A204.1 (cell line): ENCODE results near the gene AAK1.

ENCODE experiments used
- FAIRE-seq: peaks from 2 replicates; lab custom pipeline; 2012; peaks lifted over from hg19 to GRCh38; lab: Jason Lieb, UNC

AAK1 gene

DNA sequence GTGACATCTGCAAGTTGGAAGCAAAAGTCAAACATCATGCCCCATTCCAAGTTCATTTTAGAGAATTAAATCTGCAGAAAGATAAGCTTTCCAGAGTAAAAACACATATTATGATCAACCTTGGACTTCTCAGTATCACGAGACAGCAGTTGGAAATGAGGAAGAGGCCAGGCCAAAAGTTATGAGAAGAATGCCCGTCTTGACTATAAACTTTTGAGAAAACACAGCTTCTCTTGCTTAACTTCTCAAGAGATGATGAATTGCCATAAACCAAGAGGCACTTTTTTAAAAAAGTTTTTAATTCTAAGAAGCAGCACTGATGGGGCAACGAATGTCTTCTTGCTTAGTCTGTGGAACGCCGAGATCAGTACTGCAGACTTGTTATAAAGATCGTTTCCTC is 153.7 kb downstream of the AAK1 start:
- no peak for FAIRE-seq

DNA sequence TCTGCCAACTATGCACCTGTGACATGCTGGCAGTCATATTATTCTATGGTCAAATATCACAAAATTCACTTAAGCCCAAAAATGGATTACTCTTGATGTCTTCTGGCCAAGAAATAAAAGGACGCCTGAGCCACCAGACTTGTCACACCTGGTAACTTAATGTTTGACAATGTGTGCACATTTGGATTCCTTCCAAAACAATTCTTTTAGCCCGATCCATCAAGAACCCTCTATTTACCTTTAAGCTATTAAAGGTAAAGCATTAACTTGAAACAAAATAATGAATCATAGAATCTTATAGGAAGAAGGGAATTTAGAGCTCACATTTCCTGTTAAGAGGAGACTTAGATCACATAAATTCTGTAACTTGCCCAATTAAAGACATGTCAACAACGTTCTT is 159.8 kb downstream of the AAK1 start:
- FAIRE-seq, result no peak

DNA sequence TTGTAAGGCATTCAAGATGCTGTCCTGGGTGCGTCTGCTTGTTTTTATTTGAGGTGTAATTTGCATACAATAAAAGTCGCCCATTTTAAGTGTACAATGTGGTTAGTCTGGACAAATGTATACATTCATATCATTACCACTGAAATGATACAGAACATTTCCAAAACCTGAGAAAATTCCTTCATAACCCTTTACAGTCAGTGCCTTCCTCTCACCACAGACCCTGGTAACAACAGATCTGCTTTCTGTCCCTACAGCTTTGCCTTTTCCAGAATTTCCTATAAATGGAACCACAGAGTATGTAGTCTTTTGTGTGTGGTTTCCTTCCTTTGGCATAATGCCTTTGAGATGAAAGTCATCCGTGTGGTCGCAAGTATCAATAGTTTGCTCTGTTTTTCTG is 160.5 kb downstream of the AAK1 start:
- FAIRE-seq, result no peak

DNA sequence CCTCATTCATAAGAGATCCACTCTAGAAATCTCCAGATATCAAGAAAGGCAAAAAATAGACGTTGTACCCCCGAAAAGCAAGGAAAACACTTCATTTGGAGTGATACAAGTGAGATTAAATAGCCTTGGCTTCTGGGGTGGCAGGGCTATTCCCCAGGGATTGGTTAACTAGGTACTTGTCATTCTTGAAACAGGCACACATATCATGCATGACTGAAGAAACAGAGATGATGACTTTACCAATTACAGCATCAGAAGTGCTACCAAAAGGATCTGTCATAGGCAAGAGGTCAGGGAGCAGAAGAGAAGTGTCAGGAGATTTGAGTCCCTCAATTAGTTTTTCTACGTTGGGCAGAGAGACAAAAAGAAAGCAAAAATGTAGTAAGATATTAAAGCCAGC is 161.1 kb downstream of the AAK1 start:
- no peak for FAIRE-seq

DNA sequence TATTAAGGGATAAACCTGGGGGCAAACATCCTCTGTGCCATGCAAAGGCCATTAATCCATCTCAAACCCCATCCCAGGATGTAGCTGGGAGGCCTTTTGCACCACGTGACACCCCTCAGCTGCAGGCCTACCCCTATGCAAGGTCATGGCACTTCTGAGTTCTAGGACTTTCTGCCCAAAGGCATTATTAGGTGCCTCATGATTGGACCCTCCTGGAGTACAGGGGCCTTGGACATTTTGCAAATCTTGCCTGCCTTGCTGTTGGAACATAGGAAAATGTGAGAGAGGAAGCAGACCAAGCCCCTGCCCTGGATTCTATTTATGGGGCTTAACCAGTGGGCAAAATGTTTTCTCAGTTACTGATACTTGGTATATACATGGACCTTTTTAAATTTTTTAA is 162.1 kb downstream of the AAK1 start:
- no peak for FAIRE-seq

DNA sequence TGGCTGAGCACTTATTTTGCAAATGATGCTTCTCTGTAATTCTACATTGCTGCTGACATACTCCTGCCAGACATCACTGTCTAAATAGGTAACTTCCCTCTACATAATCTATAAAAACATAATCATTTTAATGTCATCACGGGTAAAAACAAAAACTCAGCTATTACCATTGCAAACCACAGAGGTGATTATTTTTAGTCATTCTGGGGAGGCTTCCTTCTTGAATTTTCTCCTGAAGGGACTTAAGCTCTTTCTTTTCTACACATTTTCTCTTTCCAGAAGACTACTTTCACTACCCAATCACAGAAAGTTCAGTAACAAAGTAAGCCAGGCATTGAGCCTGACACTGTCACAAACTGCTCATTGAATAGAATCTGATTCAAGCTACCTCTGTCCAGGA is 165.9 kb downstream of the AAK1 start:
- FAIRE-seq, result no peak

DNA sequence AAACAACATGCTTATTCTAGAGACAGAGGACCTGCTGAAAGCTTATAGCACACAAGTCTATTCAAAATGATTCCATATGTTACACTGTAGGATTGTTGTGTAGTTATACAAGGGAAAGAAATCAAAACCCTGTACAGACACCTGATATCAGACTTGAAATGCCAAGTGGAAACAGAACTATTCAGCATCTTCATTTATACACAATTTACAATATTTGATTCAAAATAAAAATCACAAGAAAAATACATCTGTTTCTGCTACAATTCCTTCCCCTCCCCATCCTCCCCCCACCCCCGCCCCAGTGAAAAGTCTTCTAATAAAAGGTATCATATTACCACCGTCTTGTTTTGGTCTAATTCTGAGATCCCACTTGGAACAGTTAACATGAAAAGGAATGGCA is 168.9 kb downstream of the AAK1 start:
- FAIRE-seq, result no peak

DNA sequence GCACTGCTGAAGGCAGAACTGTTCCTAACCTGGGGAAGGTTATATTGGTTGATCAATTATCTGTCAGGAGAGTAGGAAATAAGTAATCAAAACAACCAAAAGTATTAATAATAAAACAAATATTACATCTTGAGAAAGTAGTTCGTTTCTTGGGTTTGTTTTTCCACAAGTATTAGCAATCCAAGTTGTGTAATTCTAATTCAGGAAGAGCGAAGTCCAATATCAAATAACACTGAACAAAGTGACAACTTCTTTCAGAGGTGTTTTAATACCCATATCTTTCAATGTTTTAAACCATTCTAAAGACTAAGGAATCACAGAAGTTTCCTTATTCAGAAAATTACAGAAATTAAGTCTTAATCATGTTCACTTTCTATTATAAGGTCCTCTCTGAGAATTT is 171.7 kb downstream of the AAK1 start:
- FAIRE-seq, result no peak

DNA sequence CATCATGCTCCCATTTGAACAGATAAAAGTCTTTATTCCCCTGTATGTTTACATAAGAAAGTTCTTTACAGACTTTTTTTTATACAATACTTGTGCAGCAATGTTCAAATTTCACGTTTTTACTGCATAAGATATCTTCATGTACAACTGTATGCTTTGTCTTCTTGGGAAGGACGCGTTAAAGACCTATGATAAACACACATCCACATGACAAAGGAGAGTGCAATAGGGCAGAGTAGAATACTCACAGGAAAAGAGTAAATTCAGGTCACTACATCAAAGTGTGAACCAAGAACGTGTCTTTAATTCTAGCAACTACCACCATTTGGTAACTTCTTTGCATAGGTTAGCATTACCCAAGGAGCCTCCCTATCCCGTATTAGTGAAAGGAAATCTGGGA is 172.6 kb downstream of the AAK1 start:
- FAIRE-seq, result no peak

DNA sequence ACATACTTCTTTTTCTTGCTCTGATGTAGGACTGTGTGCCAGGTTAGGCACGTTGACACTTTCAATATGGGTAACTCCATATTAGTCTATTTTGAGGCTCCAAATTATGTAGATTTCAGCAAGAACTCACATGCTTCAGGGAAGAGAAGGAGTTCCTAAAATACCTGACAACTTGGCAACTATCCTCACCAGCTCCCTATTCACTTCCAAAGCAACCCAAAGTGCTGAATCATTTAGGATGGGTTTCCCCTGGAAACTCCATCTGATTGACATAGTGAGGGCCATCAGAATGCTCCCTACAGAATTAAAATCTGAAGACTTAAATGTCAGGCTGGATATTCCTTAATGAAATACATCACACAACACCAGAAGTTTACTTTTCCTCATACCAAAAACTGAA is 173.8 kb downstream of the AAK1 start:
- no peak for FAIRE-seq

DNA sequence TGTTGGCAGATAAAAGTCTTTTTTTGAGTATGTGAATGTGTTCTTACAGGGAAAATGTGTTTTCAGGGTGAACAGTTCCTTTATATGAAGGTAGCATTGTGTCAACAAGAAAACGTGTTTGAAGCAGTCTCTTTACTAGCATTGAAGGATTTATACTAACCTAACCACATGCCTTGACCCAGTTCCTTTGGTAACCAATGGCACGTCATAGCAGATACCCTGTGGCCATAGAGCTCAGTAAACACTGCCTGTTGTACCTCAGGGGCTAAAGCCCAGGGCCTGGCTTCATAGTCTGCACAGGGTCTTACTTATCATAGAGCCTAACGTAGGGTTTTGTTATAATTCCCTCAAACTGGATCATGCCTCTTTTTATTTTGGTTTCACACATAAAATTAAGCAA is 174.2 kb downstream of the AAK1 start:
- no peak for FAIRE-seq

DNA sequence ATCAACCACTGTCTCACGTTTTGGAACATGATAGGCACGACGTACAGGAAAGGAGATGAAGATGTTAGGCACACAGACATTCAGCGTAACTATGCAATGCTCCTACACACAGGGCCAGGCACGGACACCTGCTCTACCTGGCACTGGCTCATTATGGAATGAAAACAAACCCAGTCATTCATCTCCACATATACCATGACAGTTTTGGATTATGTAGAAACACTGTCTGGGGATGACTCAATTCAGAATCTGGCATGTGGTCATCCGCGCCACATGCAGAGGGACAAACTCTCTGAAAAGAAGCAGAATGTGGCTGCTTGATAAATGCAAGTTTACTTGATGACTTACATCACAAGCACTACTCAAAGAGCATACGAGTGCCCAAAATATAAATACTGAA is 176.8 kb downstream of the AAK1 start:
- no peak for FAIRE-seq

DNA sequence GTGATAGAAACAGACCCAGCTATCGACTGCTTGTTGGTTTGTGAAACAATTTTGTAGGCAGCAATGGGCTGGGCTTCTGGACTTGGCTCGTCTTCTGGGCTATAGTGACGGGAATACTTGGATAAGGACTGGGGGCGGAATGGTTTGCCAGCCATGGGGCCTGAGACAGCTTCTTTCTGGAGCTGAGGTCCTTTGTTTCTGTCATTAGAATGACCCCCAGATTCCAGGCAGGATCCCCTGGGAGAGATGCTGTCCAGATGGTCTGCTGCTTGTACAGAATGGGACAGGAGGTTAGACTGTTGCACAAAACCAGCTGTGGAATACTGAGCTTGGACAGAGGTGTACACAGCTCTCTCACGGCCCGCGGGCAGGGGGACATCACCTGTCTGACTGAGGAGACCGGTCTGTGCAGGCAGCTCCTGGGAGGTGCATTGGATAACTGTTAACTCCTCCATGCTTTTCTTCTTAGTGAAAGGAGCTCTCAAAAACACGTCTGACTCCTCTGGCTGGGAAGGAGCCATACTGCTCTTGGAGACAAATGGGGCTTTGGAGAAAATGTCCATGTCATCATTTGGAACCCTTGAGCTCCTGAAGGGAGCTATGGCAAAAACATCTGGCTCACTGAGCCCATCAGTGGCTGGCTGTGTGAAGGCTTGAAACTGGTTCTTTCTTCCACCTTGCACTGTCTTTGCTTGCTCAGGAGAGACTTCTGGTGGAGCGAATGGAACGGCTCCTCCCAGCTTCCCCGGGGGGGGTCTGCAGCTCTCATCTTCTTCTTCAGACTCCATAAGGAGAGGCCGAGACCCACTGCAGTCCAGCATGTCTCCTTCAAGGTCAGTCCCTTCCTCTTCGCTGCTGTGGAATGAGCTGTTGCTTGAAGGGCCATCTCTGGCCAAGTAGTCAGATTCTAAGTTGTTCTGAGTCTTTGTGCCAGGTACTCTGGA is 177.8 kb downstream of the AAK1 start:
- no peak for FAIRE-seq

DNA sequence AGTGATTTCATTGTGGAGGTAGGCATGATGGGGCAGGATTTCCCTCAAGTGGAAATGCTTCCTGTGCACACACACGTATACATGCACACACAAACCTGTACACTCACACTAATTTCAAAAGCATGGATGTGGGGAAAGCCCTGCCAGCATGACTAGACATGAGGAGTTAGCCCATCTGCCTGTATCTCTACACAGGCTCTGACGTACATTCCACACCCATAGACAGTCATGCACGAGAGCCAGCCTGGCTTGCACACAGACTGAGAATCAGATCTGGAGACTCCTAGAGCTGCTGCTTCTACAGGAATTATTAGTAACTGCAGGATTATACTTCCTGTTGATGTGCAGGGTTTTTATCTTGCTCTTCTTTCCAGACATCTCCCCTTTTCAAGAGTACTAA is 179.0 kb downstream of the AAK1 start:
- no peak for FAIRE-seq

DNA sequence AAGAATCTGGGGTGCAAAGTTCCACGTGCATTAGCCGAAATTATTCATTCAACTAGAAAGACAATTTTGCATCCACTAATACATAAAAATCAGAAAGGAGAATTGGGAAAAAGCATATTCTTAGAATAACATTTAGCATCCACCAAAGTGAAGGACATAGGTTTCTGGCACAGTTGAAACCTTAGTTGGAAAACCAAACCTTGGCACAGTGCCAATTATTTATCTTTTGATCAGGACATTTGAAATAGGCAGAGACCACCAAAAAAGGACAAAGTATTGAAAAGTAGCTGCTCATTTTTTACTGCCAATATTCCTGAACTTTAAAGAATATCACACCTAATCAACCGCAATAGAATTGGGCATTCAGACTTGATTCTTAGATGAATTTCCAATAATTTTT is 180.8 kb downstream of the AAK1 start:
- FAIRE-seq, result no peak

DNA sequence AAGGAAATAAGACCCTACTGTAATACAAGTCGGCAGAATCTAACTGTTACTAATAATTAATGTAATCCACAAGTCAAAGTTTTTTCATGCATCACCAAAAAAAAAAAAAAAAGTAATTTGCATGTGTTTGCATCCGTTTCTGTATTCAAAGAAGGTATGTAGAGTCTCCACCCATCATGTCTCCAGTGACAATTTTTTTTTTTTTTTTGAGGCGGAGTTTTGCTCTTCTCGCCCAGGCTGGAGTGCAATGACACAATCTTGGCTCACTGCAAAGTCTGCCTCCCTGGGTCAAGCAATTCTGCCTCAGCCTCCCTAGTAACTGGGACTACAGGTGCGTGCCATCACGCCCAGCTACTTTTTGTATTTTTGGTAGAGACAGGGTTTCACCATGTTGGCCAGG is 182.1 kb downstream of the AAK1 start:
- FAIRE-seq, result no peak

DNA sequence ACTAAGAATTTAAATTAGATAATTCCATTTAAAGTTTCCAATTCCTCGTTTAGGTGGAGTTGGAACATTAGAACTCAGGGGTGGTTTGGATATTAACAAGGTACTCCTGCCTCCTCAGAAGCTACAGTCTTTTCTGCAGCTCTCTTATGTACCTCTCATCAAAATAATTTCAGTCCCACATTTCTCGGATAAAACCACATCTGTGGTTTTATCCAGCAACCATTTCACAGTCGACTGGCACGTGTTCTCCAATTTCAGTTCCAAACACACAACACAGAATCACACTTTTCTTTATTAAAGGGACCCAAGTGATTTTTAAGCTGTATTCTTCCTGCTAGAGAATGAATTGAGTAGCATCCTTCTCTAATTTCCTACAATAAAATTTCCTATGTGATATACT is 183.6 kb downstream of the AAK1 start:
- FAIRE-seq, result no peak

DNA sequence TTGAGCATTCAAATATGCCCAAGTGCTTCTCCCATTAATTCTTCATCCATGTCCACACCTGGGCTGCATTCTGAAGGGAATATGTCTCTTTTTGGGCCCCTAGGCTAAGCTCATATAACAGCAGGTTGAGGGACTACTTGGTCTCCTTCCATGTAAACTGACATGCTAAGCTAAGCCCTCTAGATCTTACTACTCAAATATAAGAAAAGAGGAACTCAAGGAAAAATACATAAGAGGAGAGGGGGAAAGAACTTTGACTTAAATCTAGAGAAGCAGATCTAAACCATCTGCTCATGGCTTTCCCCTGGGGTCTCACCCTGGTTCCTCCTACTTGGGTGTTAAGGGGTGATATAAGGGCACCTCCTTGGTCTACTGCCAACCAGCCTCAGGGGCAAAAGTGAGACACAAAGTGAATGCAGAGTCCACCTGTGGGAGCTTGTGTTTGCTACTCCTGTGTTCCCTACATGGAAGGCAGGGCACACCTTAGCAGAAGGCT is 186.5 kb downstream of the AAK1 start:
- no peak for FAIRE-seq

DNA sequence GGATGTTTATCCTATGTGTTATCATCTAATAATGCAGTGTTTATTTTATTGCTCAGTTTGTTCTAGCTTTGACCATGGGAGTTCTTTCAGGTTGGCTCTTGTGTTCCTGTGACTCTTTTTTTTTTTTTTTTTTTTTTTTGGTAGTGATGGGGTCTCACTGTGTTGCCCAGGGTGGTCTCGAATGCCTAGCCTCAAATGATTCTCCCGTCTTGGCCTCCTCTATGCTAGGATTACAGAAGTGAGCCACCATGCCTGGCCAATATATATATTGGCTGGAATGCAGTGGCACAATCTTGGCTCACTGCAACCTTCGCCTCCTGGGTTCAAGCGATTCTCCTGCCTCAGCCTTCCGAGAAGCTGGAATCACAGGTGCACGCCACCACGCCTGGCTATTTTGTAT is 187.4 kb downstream of the AAK1 start:
- FAIRE-seq, result no peak

DNA sequence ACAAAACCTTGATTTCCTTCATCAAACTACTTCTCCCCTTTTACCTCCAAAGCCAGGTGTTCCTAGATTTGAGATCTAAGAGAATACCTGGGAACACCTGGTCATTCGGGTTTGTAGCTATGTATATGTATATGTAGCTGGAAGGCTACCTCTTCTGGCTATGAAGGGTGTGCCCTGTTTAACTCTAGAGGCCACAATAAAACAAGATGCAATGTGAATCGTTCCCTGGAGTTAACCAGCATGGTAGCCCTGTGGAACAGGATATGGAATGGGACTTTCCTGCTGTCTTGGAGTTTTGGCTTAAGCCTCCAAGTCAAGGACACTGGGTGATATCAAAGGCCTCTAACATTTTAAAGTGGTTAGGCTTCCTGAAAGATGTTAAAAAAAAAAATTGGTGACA is 188.6 kb downstream of the AAK1 start:
- FAIRE-seq, result no peak

DNA sequence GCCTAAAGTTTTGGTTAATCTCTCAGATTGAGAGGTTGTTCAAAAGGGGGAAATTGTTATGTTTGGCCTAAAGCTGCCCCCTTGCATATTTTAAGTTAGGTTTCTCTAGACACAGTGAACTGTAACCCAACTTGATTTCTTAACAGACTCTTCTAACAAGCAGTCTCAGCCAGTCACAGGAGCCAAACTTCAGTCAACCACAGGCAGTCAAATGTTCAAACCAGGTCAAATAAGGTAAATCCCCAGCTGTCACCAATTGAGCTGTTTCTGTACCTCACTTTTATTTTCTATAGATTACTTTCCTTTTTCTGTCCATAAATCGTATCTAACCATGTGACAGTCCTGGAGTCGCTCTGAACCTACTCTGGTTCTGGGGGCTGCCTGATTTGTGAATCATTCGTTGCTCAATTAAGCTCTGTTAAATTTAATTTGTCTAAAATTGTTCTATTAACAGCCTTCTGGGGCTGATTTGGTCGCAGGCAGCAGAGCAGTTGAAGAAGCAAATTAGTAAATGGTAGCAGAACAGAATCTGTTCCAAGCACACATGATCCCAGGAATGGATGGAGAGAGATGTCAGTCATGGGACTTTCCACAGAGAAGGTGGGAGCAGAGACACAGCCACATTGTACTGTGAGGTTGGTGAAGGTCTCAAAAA is 189.9 kb downstream of the AAK1 start:
- FAIRE-seq, result no peak

DNA sequence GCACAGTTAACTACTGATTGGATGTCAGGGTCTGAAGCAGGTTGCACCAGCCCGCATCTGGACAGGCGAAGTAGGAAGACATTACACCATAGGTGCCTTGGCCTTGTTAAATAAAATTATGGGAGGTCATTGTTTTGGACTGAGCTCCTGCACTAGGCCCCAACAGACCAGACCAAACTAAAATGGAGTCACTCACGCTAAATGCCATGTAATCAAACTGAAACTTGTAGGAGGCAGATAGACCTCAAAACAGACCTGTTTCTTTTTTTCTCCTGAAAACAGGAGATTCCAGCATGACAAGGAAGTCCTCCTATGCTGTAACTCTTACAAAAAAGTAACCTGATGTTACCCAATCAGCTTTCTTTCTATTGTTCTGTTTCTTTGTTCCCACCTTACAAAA is 190.9 kb downstream of the AAK1 start:
- no peak for FAIRE-seq

DNA sequence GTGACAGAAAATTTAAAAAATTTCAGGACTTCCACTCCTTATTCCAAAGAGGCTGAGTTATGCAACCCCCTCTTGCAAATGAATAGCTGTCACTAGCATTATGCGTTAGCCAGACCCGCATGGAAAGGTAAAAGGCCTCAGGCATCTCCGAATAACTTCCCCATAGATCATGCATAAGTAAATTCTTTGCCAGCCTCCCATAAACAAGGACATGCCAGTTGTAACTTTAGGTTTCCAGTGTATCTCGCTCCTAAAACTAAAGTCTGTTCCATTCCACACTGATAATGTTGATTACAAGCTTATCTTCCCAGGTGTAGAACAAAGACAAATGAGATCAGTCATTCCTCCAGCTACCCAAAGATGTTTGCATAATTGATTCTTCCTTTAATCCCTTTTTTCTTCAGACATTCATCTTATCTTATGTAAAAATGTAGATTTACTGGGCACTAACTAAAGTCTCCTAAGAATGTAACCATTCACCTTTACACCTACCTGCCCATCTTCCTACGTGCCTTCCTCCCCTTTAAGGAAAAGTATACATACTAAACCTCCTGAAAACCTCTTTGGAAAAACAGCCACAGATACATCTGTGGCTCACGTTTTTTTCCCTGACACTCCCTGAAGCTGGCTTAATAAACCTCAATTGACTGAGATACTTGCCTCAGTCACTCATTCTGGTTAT is 192.7 kb downstream of the AAK1 start:
- FAIRE-seq, result no peak
